SU-DHL-6 (cell line): ENCODE results near the gene SP3.

Experiments used
- H2AFZ ChIP-seq: fragments of 200-600 bp; sonication (generic); 2 replicates; pipeline ENCODE4 v1.6.1; 2014; ENCODE audit warnings: low read depth, mild to moderate bottlenecking, moderate library complexity, mixed read lengths, antibody characterized with exemption, low read length; ENCODE audit not compliant: severe bottlenecking
- H3F3A ChIP-seq: fragments of 200-600 bp; shearing (Covaris generic); 2 replicates; pipeline ENCODE4 v1.6.0; 2016; ENCODE audit warnings: antibody characterized with exemption, mild to moderate bottlenecking; ENCODE audit not compliant: insufficient read depth
- H3K27ac ChIP-seq: fragments of 200-600 bp; sonication (generic); 2 replicates; pipeline ENCODE4 v1.5.1; 2016; ENCODE audit warnings: low read depth, mild to moderate bottlenecking, low read length, moderate library complexity, mixed read lengths
- H3K27me3 ChIP-seq: fragments of 200-600 bp; sonication (generic), shearing (Covaris generic); 2 replicates; pipeline ENCODE4 v1.6.0; 2014; ENCODE audit warnings: mild to moderate bottlenecking, low read length
- H3K36me3 ChIP-seq: fragments of 200-600 bp; sonication (generic); 2 replicates; pipeline ENCODE4 v1.6.1; 2014; ENCODE audit warnings: mild to moderate bottlenecking, low read length, mixed read lengths
- H3K4me2 ChIP-seq: fragments of 300-600, 200-600 bp; shearing (Covaris generic), sonication (generic); 2 replicates; pipeline ENCODE4 v1.6.0; 2014; ENCODE audit warnings: low read length, low read depth, mild to moderate bottlenecking; ENCODE audit not compliant: poor library complexity, severe bottlenecking
- H3K4me3 ChIP-seq: fragments of 200-600 bp; sonication (generic); 2 replicates; pipeline ENCODE4 v1.5.1; 2014; ENCODE audit warnings: antibody characterized with exemption, low read length, mild to moderate bottlenecking, mixed read lengths; ENCODE audit not compliant: insufficient read depth, poor library complexity, severe bottlenecking
- H3K79me2 ChIP-seq: fragments of 200-600 bp; sonication (generic); 2 replicates; pipeline ENCODE4 v1.6.1; 2014; ENCODE audit warnings: mild to moderate bottlenecking, low read length, moderate library complexity; ENCODE audit not compliant: insufficient read depth
- H3K9ac ChIP-seq: fragments of 200-600 bp; sonication (generic); 2 replicates; pipeline ENCODE4 v1.7.0; 2014; ENCODE audit warnings: mild to moderate bottlenecking, low read length
- H3K9me2 ChIP-seq: fragments of 200-600 bp; sonication (generic); replicated peaks from 2 replicates; pipeline ENCODE4 v1.6.1; 2014; ENCODE audit warnings: low read length; ENCODE audit not compliant: insufficient read depth
- H3K9me3 ChIP-seq: fragments of 200-600 bp; sonication (generic); 2 replicates; pipeline ENCODE4 v1.6.1; 2014; ENCODE audit warnings: low read length, mixed read lengths; ENCODE audit not compliant: insufficient read depth
- H4K20me1 ChIP-seq: fragments of 200-600 bp; sonication (generic); 2 replicates; pipeline ENCODE4 v1.6.1; 2014; ENCODE audit warnings: low read depth, mild to moderate bottlenecking, antibody characterized with exemption, low read length, moderate library complexity, mixed read lengths
- EZH2phosphoT487 ChIP-seq: fragments of 200-600 bp; sonication (generic), shearing (Covaris generic); conservative IDR thresholded peaks from 2 replicates; pipeline ENCODE4 v1.6.1; 2018; ENCODE audit warnings: mild to moderate bottlenecking, antibody characterized with exemption, low read length, moderate library complexity, mixed read lengths
- TF ChIP-seq, protein P1 (sequence below): fragments of 200-600 bp; sonication (generic); IDR thresholded peaks from one replicate; pipeline ENCODE4 v1.5.1; 2017; ENCODE audit warnings: antibody characterized with exemption, mild to moderate bottlenecking, low read length, moderate library complexity; ENCODE audit not compliant: insufficient read depth, poor library complexity, severe bottlenecking

The SP3 gene

GRCh38 chr2:173991856-173992588, 26.8 kb upstream of the SP3 start:
- H3K9ac ChIP-seq, result no peak overlapping the region
- no peaks in the 10 kb centered on the region for H3K9me3 ChIP-seq
- H3K79me2 ChIP-seq, result no peaks in the 10 kb centered on the region
- no peaks in the 10 kb centered on the region for H3K27me3 ChIP-seq
- H3F3A ChIP-seq, result no peaks in the 10 kb centered on the region
- no peak overlapping the region for H3K4me3 ChIP-seq
- H3K27ac ChIP-seq, result peak overlapping the region; percentile 34
- TF ChIP-seq, protein P1, sequence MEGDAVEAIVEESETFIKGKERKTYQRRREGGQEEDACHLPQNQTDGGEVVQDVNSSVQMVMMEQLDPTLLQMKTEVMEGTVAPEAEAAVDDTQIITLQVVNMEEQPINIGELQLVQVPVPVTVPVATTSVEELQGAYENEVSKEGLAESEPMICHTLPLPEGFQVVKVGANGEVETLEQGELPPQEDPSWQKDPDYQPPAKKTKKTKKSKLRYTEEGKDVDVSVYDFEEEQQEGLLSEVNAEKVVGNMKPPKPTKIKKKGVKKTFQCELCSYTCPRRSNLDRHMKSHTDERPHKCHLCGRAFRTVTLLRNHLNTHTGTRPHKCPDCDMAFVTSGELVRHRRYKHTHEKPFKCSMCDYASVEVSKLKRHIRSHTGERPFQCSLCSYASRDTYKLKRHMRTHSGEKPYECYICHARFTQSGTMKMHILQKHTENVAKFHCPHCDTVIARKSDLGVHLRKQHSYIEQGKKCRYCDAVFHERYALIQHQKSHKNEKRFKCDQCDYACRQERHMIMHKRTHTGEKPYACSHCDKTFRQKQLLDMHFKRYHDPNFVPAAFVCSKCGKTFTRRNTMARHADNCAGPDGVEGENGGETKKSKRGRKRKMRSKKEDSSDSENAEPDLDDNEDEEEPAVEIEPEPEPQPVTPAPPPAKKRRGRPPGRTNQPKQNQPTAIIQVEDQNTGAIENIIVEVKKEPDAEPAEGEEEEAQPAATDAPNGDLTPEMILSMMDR, result no peak
- no peak for TF ChIP-seq EZH2phosphoT487
- H3K4me2 ChIP-seq, result peak overlapping the region; percentile 34
- no peaks in the 10 kb centered on the region for H3K36me3 ChIP-seq
- H3K9me2 ChIP-seq, result no peaks in the 10 kb centered on the region
- H4K20me1 ChIP-seq, result no peaks in the 10 kb centered on the region
- H2AFZ ChIP-seq, result peak overlapping the region; percentile 16

DNA sequence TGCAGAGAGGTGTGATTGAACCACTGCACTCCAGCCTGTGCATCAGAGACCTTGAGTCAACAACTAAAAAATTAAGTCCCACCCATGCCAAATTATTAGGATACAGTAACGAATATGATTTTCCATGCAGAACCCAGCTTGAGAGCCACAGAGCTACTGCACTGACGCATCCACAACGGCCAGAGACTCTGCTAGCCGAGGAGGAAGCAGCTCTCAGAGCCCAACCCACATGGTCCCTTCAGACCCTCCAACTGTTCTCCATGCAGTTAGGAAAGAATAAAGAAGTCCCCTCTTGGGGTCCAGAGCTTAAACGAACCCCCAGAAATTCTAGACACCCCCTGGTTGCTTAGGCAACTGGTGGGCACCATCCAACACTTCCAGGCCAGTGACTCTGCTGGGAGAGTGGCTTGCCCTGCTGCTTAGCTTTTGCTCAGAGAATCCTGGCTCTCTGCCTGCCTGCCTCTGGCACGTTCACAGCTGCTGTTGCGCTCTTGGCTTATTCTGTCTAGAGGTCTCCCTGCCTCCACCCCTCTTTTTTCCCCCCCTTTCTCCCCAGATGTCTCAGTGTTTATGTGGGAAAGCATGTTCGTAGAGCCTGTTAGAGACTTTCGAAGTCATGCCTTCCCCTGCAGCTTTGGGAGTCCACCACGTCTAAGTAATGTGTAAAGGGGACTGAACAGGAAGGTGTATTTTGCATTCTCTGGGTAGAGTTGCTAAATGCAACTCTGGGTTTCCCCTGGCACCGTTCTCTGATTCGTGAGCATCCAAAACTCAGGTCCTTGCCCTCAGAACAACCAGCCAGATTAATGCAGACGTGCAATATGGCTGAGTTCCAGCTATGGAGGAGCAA, 26.0 kb upstream of the SP3 start:
- no peak for TF ChIP-seq EZH2phosphoT487
- TF ChIP-seq, protein P1, result no peak
- Histone ChIP-seq H3K4me3 (no peak overlapping the region), H2AFZ (peak overlapping the region; percentile 16), H3K4me2 (peak overlapping the region; percentile 34), H3K27me3 (no peaks in the 10 kb centered on the region), H3K9ac (peak overlapping the region; percentile 18; the same call in 1 of the 2 replicates), H4K20me1 (no peaks in the 10 kb centered on the region), H3K36me3 (no peaks in the 10 kb centered on the region), H3K9me3 (no peaks in the 10 kb centered on the region), H3K79me2 (no peaks in the 10 kb centered on the region), H3K9me2 (no peaks in the 10 kb centered on the region), H3F3A (no peaks in the 10 kb centered on the region), H3K27ac (peak overlapping the region; percentile 34)

- TF ChIP-seq, protein P1, result no peak
- TF ChIP-seq EZH2phosphoT487, result no peak
- Histone ChIP-seq H4K20me1 (no peaks in the 10 kb centered on the region), H3K27me3 (no peaks in the 10 kb centered on the region), H2AFZ (no peak overlapping the region), H3K4me3 (no peak overlapping the region), H3K36me3 (no peaks in the 10 kb centered on the region), H3K9me2 (no peaks in the 10 kb centered on the region), H3K27ac (no peak overlapping the region), H3K79me2 (no peaks in the 10 kb centered on the region), H3K4me2 (no peak overlapping the region), H3K9me3 (no peaks in the 10 kb centered on the region), H3K9ac (no peak overlapping the region), H3F3A (no peaks in the 10 kb centered on the region)
These were observed 25.1 kb upstream of the SP3 start for GRCh38 chr2:173990245-173990644.
